ENCODE data around the gene GNA12.

- no peak for TF ChIP-seq GATA2 (IDR thresholded peaks at IDR 0.05; ENCODE audit: low read depth, low read length)
- no peak for TF ChIP-seq GATA3 (IDR thresholded peaks at IDR 0.05; ENCODE audit: low read depth, low read length)
These were observed 43.0 kb downstream of the GNA12 start for GRCh38 chr7:2800931-2801688.

Data from SH-SY5Y (cell line).